Measurements from ENCODE around the gene MALRD1.
"Not testable (repeated sequence)": the region's sequence is repeated elsewhere in the genome, so short reads cannot be mapped to it uniquely, and the experiment has no call there.

The MALRD1 gene

GRCh38 chr10:19750972-19751371 lies 702.4 kb downstream of the MALRD1 start:
- DNase-seq (ENCODE audit: insufficient read length, low spot score) (no peak), FAIRE-seq (no peak)
- TF ChIP-seq POLR2AphosphoS5 (IDR thresholded peaks at IDR 0.05; ENCODE audit: low read depth, low read length) (no peak), PAX5 (IDR thresholded peaks at IDR 0.05; ENCODE audit: insufficient read depth, low read length, severe bottlenecking) (no peak), POU2F2 (IDR thresholded peaks at IDR 0.05; ENCODE audit: low read depth, low read length) (no peak), SPI1 (IDR thresholded peaks at IDR 0.05; ENCODE audit: low read depth, low read length) (no peak), POLR2A (IDR thresholded peaks at IDR 0.05; ENCODE audit: low read depth, low read length) (no peak), TAF1 (IDR thresholded peaks at IDR 0.05; ENCODE audit: low read depth, low read length) (no peak)

- TF ChIP-seq POU2F2 (IDR thresholded peaks at IDR 0.05; ENCODE audit: low read depth, low read length) (no peak), SPI1 (IDR thresholded peaks at IDR 0.05; ENCODE audit: low read depth, low read length) (no peak)
- DNase-seq (ENCODE audit: insufficient read length, low spot score) (no peak), FAIRE-seq (no peak)
Measured at GRCh38 chr10:19756919-19757318, 708.3 kb downstream of the MALRD1 start.

- no peak for FAIRE-seq
- TF ChIP-seq POU2F2 (IDR thresholded peaks at IDR 0.05; ENCODE audit: low read depth, low read length): no peak
- no peak for TF ChIP-seq TAF1 (IDR thresholded peaks at IDR 0.05; ENCODE audit: low read depth, low read length)
- no peak for TF ChIP-seq POLR2AphosphoS5 (IDR thresholded peaks at IDR 0.05; ENCODE audit: low read depth, low read length)
- TF ChIP-seq SPI1 (IDR thresholded peaks at IDR 0.05; ENCODE audit: low read depth, low read length): no peak
- no peak for TF ChIP-seq POLR2A (IDR thresholded peaks at IDR 0.05; ENCODE audit: low read depth, low read length)
- no peak for TF ChIP-seq PAX5 (IDR thresholded peaks at IDR 0.05; ENCODE audit: insufficient read depth, low read length, severe bottlenecking)
- DNase-seq (ENCODE audit: insufficient read length, low spot score): no peak
Measured at GRCh38 chr10:19762026-19762425, 713.4 kb downstream of the MALRD1 start.

GRCh38 chr10:19764111-19764510 lies 715.5 kb downstream of the MALRD1 start:
- TF ChIP-seq POLR2A (IDR thresholded peaks at IDR 0.05; ENCODE audit: low read depth, low read length): no peak
- no peak for TF ChIP-seq SPI1 (IDR thresholded peaks at IDR 0.05; ENCODE audit: low read depth, low read length)
- no peak for TF ChIP-seq PAX5 (IDR thresholded peaks at IDR 0.05; ENCODE audit: insufficient read depth, low read length, severe bottlenecking)
- no peak for TF ChIP-seq TAF1 (IDR thresholded peaks at IDR 0.05; ENCODE audit: low read depth, low read length)
- TF ChIP-seq POU2F2 (IDR thresholded peaks at IDR 0.05; ENCODE audit: low read depth, low read length): no peak
- no peak for TF ChIP-seq POLR2AphosphoS5 (IDR thresholded peaks at IDR 0.05; ENCODE audit: low read depth, low read length)
- no peak for DNase-seq (ENCODE audit: insufficient read length, low spot score)
- FAIRE-seq: no peak

- FAIRE-seq: no peak
- DNase-seq (ENCODE audit: insufficient read length, low spot score): no peak
- TF ChIP-seq POLR2AphosphoS5 (IDR thresholded peaks at IDR 0.05; ENCODE audit: low read depth, low read length): no peak
Measured at GRCh38 chr10:19767876-19768275, 719.3 kb downstream of the MALRD1 start.

- DNase-seq (ENCODE audit: insufficient read length, low spot score); FAIRE-seq: not testable (repeated sequence)
Measured at GRCh38 chr10:19769826-19770225, 721.2 kb downstream of the MALRD1 start.

GRCh38 chr10:19772972-19773371 lies 724.4 kb downstream of the MALRD1 start:
- FAIRE-seq (no peak), DNase-seq (ENCODE audit: insufficient read length, low spot score) (no peak)
- TF ChIP-seq POLR2A (IDR thresholded peaks at IDR 0.05; ENCODE audit: low read depth, low read length): no peak
- no peak for TF ChIP-seq POLR2AphosphoS5 (IDR thresholded peaks at IDR 0.05; ENCODE audit: low read depth, low read length)
- TF ChIP-seq TAF1 (IDR thresholded peaks at IDR 0.05; ENCODE audit: low read depth, low read length): no peak
- TF ChIP-seq SPI1 (IDR thresholded peaks at IDR 0.05; ENCODE audit: low read depth, low read length): no peak
- TF ChIP-seq PAX5 (IDR thresholded peaks at IDR 0.05; ENCODE audit: insufficient read depth, low read length, severe bottlenecking): no peak
- no peak for TF ChIP-seq POU2F2 (IDR thresholded peaks at IDR 0.05; ENCODE audit: low read depth, low read length)

- FAIRE-seq (no peak), DNase-seq (ENCODE audit: insufficient read length, low spot score) (no peak)
Measured at GRCh38 chr10:19775296-19775695, 726.7 kb downstream of the MALRD1 start.

GRCh38 chr10:19777806-19778205 lies 729.2 kb downstream of the MALRD1 start:
- DNase-seq (ENCODE audit: insufficient read length, low spot score) (no peak), FAIRE-seq (no peak)

More at GRCh38 chr10:19775296-19775695, 726.7 kb downstream of the MALRD1 start:
- TF ChIP-seq POLR2A (IDR thresholded peaks at IDR 0.05; ENCODE audit: low read depth, low read length) (no peak), PAX5 (IDR thresholded peaks at IDR 0.05; ENCODE audit: insufficient read depth, low read length, severe bottlenecking) (no peak), SPI1 (IDR thresholded peaks at IDR 0.05; ENCODE audit: low read depth, low read length) (no peak), TAF1 (IDR thresholded peaks at IDR 0.05; ENCODE audit: low read depth, low read length) (no peak), POLR2AphosphoS5 (IDR thresholded peaks at IDR 0.05; ENCODE audit: low read depth, low read length) (no peak), POU2F2 (IDR thresholded peaks at IDR 0.05; ENCODE audit: low read depth, low read length) (no peak)

GRCh38 chr10:19778996-19779395 lies 730.4 kb downstream of the MALRD1 start:
- DNase-seq (ENCODE audit: insufficient read length, low spot score) (no peak), FAIRE-seq (no peak)
- TF ChIP-seq POLR2A (IDR thresholded peaks at IDR 0.05; ENCODE audit: low read depth, low read length): no peak
- TF ChIP-seq PAX5 (IDR thresholded peaks at IDR 0.05; ENCODE audit: insufficient read depth, low read length, severe bottlenecking): no peak
- TF ChIP-seq SPI1 (IDR thresholded peaks at IDR 0.05; ENCODE audit: low read depth, low read length): no peak

More at GRCh38 chr10:19777806-19778205, 729.2 kb downstream of the MALRD1 start:
- TF ChIP-seq POLR2AphosphoS5 (IDR thresholded peaks at IDR 0.05; ENCODE audit: low read depth, low read length) (no peak), TAF1 (IDR thresholded peaks at IDR 0.05; ENCODE audit: low read depth, low read length) (no peak), SPI1 (IDR thresholded peaks at IDR 0.05; ENCODE audit: low read depth, low read length) (no peak), POLR2A (IDR thresholded peaks at IDR 0.05; ENCODE audit: low read depth, low read length) (no peak), PAX5 (IDR thresholded peaks at IDR 0.05; ENCODE audit: insufficient read depth, low read length, severe bottlenecking) (no peak), POU2F2 (IDR thresholded peaks at IDR 0.05; ENCODE audit: low read depth, low read length) (no peak)

GRCh38 chr10:19782430-19783089 lies 734.0 kb downstream of the MALRD1 start:
- TF ChIP-seq PAX5 (IDR thresholded peaks at IDR 0.05; ENCODE audit: insufficient read depth, low read length, severe bottlenecking) (no peak), POU2F2 (IDR thresholded peaks at IDR 0.05; ENCODE audit: low read depth, low read length) (no peak), SPI1 (IDR thresholded peaks at IDR 0.05; ENCODE audit: low read depth, low read length) (no peak), POLR2AphosphoS5 (IDR thresholded peaks at IDR 0.05; ENCODE audit: low read depth, low read length) (no peak), TAF1 (IDR thresholded peaks at IDR 0.05; ENCODE audit: low read depth, low read length) (no peak), POLR2A (IDR thresholded peaks at IDR 0.05; ENCODE audit: low read depth, low read length) (no peak)
- DNase-seq (ENCODE audit: insufficient read length, low spot score) (no peak), FAIRE-seq (no peak)

Measured in GM12891 (cell line).